GM12878 (cell line): Measurements from ENCODE around the gene THADA. TPM values are rescaled to one million over a fixed set of nuclear protein-coding genes. Genes with fewer than 3 reads are reported as not detected.

Experiments
- ATAC-seq: fragments of 200-7000 bp; cut with Tn5 transposase; 3 replicates; pipeline ENCODE4 v1.9.1; 2020; ENCODE audit warnings: mild to moderate bottlenecking, moderate library complexity
- BruUV-seq: library from RNA; stranded (reverse); fragments of 400-500 nt; replicated peaks from 2 replicates; lab custom pipeline; 2021; lab: Mats Ljungman, UMichigan
- CTCF ChIA-PET: fragments of 300-600 bp; sonication (Branson Sonifier 250); formaldehyde crosslinking; extraction: SDS; loops from one replicate; lab custom pipeline; 2021; ENCODE audit warnings: inconsistent platforms; lab: Yijun Ruan, JAX
- POLR2A ChIA-PET: fragments of 350-600 bp; formaldehyde crosslinking; extraction: SDS; loops from one replicate; lab custom pipeline; 2021; ENCODE audit warnings: inconsistent platforms; lab: Charles Lee
- RAD21 ChIA-PET: fragments of 300-600 bp; sonication (Branson Sonifier 250); formaldehyde crosslinking; loops from one replicate; lab custom pipeline; 2023; ENCODE audit warnings: antibody characterized with exemption; ENCODE audit not compliant: unreplicated experiment; lab: Charles Lee
- SMC1A ChIA-PET: fragments of 300-600 bp; sonication (Branson Sonifier 250); formaldehyde crosslinking; loops from one replicate; lab custom pipeline; 2023; ENCODE audit not compliant: unreplicated experiment, uncharacterized antibody; lab: Charles Lee
- DNase-seq: peaks from one replicate; pipeline ENCODE4 v3.0.0-alpha.2; 2011; ENCODE audit warnings: low read depth, low spot score
- FAIRE-seq: peaks from 3 replicates; lab custom pipeline; 2011; peaks lifted over from hg19 to GRCh38; lab: Jason Lieb, UNC
- H2AFZ ChIP-seq: 2 replicates; pipeline ENCODE4 v1.6.0; 2011; ENCODE audit warnings: low read depth, low read length, control low read depth; ENCODE audit not compliant: control insufficient read depth
- H3K27ac ChIP-seq: 2 replicates; pipeline ENCODE4 v1.5.1; 2011; ENCODE audit warnings: control low read depth; ENCODE audit not compliant: control insufficient read depth, insufficient read depth
- H3K27me3 ChIP-seq, 2 experiments: replicated peaks in 1 of 2; 2 replicates each; pipeline versions ENCODE4 v1.6.0 to v1.6.1; 2011; ENCODE audit warnings: low read length in 1 of 2; ENCODE audit not compliant: control insufficient read depth in 2 of 2, insufficient read depth in 2 of 2
- H3K36me3 ChIP-seq, 2 experiments: 2 replicates each; pipeline ENCODE4 v1.5.1; 2011; ENCODE audit warnings: low read length in 1 of 2; ENCODE audit not compliant: control insufficient read depth in 2 of 2, insufficient read depth in 2 of 2
- H3K4me1 ChIP-seq: 2 replicates; pipeline ENCODE4 v1.6.1; 2011; ENCODE audit warnings: mild to moderate bottlenecking, low read length, moderate library complexity, mixed read lengths; ENCODE audit not compliant: control insufficient read depth, insufficient read depth
- H3K4me2 ChIP-seq: 2 replicates; pipeline ENCODE4 v1.6.0; 2011; ENCODE audit warnings: control low read depth; ENCODE audit not compliant: control insufficient read depth, insufficient read depth
- H3K4me3 ChIP-seq: fragments of 200-600 bp; sonication (generic); 2 replicates; pipeline ENCODE4 v1.5.1; 2016
- H3K79me2 ChIP-seq: 2 replicates; pipeline ENCODE4 v1.6.0; 2011; ENCODE audit warnings: low read length; ENCODE audit not compliant: control insufficient read depth, insufficient read depth
- H3K9ac ChIP-seq: 2 replicates; pipeline ENCODE4 v1.8.0; 2011; ENCODE audit warnings: low read length, control low read depth, mixed read lengths; ENCODE audit not compliant: control insufficient read depth, insufficient read depth
- H3K9me3 ChIP-seq: replicated peaks from 3 replicates; pipeline ENCODE4 v1.5.1; 2011; ENCODE audit warnings: mild to moderate bottlenecking, low read length; ENCODE audit not compliant: control insufficient read depth, insufficient read depth
- H4K20me1 ChIP-seq: 2 replicates; pipeline ENCODE4 v1.6.0; 2011; ENCODE audit not compliant: control insufficient read depth, insufficient read depth
- ATF7 ChIP-seq: fragments of 450-650 bp; IDR thresholded peaks from 2 replicates; pipeline ENCODE4 v1.6.1; 2016; ENCODE audit warnings: low read depth, mild to moderate bottlenecking
- CBX3 ChIP-seq: fragments of 200-600 bp; sonication (generic); IDR thresholded peaks from 2 replicates; pipeline ENCODE4 v1.6.1; 2016; ENCODE audit warnings: low read depth, borderline replicate concordance
- DPF2 ChIP-seq: fragments of 450-650 bp; IDR thresholded peaks from 2 replicates; pipeline ENCODE4 v1.6.1; 2017; ENCODE audit warnings: mild to moderate bottlenecking
- IKZF1 ChIP-seq: fragments of 450-650 bp; conservative IDR thresholded peaks from 2 replicates; pipeline ENCODE4 v1.6.1; 2017; ENCODE audit warnings: antibody characterized with exemption, mild to moderate bottlenecking
- KDM1A ChIP-seq: fragments of 200-600 bp; sonication (generic); IDR thresholded peaks from 2 replicates; pipeline ENCODE4 v1.6.1; 2016; ENCODE audit warnings: borderline replicate concordance
- SUZ12 ChIP-seq: fragments of 200-600 bp; sonication (generic); IDR thresholded peaks from one replicate; pipeline ENCODE4 v1.6.1; 2018; ENCODE audit warnings: antibody characterized with exemption, mild to moderate bottlenecking; ENCODE audit not compliant: unreplicated experiment
- TARDBP ChIP-seq: IDR thresholded peaks from 2 replicates; pipeline ENCODE4 v1.6.1; 2016; ENCODE audit warnings: borderline replicate concordance
- WGBS: methylation state at CpG from one replicate; pipeline ENCODE4 v1.1.6; 2016; ENCODE audit warnings: low lambda C conversion rate; ENCODE audit not compliant: insufficient replicate concordance, insufficient coverage; ENCODE audit errors: missing lambda C conversion rate; 5-methylcytosine and 5-hydroxymethylcytosine counted together
- in situ Hi-C: fragments of 300-500 bp; cut with MboI; formaldehyde crosslinking; loops from 9 replicates; pipeline ENCODE4 v1.14.3; 2018; ENCODE audit warnings: mixed read lengths
- intact Hi-C: fragments of 100-400 bp; cut with micrococcal nuclease; formaldehyde crosslinking; loops from one replicate; pipeline ENCODE4 v1.14.2; 2022; ENCODE audit not compliant: unreplicated experiment
- polyA plus RNA-seq, 11 experiments: library from polyadenylated mRNA; depleted of rRNA in 4 of 11; unstranded in 6 of 11; stranded (reverse) in 5 of 11; fragments of >200 nt; fragmentation: Nextera tagmentation in 4 of 11; fragmentation: Illumina TruSeq in 1 of 11; extraction: Ambion mirVana in 4 of 11; extraction: Trizol in 1 of 11; gene quantifications; 1 replicate in 1 of 11; 2 replicates in 10 of 11; pipeline versions ENCODE4 v1.2.1 to v1.2.3, GENCODE V29; 2011 to 2016; ENCODE audit warnings: inconsistent platforms in 2 of 11, missing spikeins in 2 of 11, low read depth in 1 of 11
- total RNA-seq, 4 experiments: library from RNA; depleted of rRNA in 3 of 4; stranded (reverse); fragments of >200 nt in 3 of 4; fragmentation: Illumina TruSeq in 1 of 4; extraction: Trizol in 1 of 4; gene quantifications; 2 replicates each; pipeline versions ENCODE4 v1.2.1 to v1.2.3, GENCODE V29; 2013 to 2021
- TF ChIP-seq, protein P1 (sequence below): fragments of 450-650 bp; IDR thresholded peaks from 2 replicates; pipeline ENCODE4 v1.6.1; 2017; ENCODE audit warnings: low read depth, mild to moderate bottlenecking, moderate library complexity
- TF ChIP-seq, protein P2 (sequence below): fragments of 150-350 bp; IDR thresholded peaks from 2 replicates; pipeline ENCODE4 v1.6.1; 2014; ENCODE audit warnings: mild to moderate bottlenecking, low read depth, low read length

THADA gene
- total and polyA plus RNA-seq, 10 of the 15 experiments (the other 5 are each of a cell fraction or from before 2014, with no cell fraction given): 14.6 to 33.2 (median 23.2) TPM

DNA sequence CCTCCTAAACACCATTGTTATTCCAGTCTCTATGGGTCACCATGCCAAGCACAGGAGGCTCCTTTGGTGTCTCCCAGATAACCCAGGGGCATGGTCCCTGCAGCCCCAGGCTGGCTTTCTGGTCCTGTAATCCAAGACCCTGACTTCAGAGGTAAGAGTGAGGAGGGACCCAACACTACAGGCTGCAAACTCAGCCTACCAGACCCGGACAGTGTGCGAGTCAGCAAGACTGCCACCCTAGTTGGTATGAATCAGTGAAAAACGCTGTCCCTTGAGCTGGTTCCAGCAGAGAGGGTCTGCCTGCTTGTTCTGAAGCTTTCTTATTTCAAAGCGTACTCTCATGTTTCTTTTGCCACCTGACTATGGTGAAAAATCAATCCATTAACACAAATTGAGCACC is 321.8 kb downstream of the THADA start:
- no peak for FAIRE-seq
- ChIA-PET SMC1A (no interaction called here), RAD21 (no interaction called here), CTCF (interaction anchor here (0.6 kb wide), 1 partner anchor 34 kb away, joined by 3 read pairs; no protein-coding TSS in a partner anchor), POLR2A (interaction anchor here (0.9 kb wide), 1 partner anchor 113 kb away, joined by 5 read pairs; no protein-coding TSS in a partner anchor)
- no peak overlapping the region for H2AFZ ChIP-seq
- 0 out of 2 replicates have a peak overlapping the region, but pooled peaks have one; percentile 8 for H3K27ac ChIP-seq
- H3K4me3 ChIP-seq: no peak overlapping the region
- H3K9me3 ChIP-seq: no peaks in the 10 kb centered on the region
- no peak overlapping the region for H3K4me2 ChIP-seq
- peaks cover 0 to 2% of the 10 kb centered on the region in 2 experiments; a peak in 2 of 4 replicates for H3K36me3 ChIP-seq
- BruUV-seq: no TSS peak
- WGBS: 82% methylated on average over 4 of the region's 4 CpGs
- no peak for DNase-seq
- no peaks in the 10 kb centered on the region for H3K27me3 ChIP-seq
- in situ Hi-C loops (no loop called here), intact Hi-C loops (no loop called here)
- H3K79me2 ChIP-seq: no peaks in the 10 kb centered on the region
- peaks cover 10% of the 10 kb centered on the region for H3K4me1 ChIP-seq
- no peak for TF ChIP-seq DPF2
- TF ChIP-seq KDM1A: no peak
- TF ChIP-seq, protein P1, sequence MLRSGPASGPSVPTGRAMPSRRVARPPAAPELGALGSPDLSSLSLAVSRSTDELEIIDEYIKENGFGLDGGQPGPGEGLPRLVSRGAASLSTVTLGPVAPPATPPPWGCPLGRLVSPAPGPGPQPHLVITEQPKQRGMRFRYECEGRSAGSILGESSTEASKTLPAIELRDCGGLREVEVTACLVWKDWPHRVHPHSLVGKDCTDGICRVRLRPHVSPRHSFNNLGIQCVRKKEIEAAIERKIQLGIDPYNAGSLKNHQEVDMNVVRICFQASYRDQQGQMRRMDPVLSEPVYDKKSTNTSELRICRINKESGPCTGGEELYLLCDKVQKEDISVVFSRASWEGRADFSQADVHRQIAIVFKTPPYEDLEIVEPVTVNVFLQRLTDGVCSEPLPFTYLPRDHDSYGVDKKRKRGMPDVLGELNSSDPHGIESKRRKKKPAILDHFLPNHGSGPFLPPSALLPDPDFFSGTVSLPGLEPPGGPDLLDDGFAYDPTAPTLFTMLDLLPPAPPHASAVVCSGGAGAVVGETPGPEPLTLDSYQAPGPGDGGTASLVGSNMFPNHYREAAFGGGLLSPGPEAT: no peak
- TF ChIP-seq, protein P2, sequence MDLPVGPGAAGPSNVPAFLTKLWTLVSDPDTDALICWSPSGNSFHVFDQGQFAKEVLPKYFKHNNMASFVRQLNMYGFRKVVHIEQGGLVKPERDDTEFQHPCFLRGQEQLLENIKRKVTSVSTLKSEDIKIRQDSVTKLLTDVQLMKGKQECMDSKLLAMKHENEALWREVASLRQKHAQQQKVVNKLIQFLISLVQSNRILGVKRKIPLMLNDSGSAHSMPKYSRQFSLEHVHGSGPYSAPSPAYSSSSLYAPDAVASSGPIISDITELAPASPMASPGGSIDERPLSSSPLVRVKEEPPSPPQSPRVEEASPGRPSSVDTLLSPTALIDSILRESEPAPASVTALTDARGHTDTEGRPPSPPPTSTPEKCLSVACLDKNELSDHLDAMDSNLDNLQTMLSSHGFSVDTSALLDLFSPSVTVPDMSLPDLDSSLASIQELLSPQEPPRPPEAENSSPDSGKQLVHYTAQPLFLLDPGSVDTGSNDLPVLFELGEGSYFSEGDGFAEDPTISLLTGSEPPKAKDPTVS: no peak
- no peak for TF ChIP-seq CBX3
- no peak for TF ChIP-seq SUZ12
- TF ChIP-seq IKZF1: no peak
- no peak for TF ChIP-seq ATF7
- TF ChIP-seq TARDBP: no peak
- peak; percentile 14; the same call in 1 of the 3 replicates for ATAC-seq
- no peaks in the 10 kb centered on the region for H4K20me1 ChIP-seq
- no peak overlapping the region for H3K9ac ChIP-seq
